ENCODE data around the gene NLRP7. TPM values are rescaled to one million over a fixed set of nuclear protein-coding genes. Genes with fewer than 3 reads are reported as not detected.
"Not testable (repeated sequence)": the region's sequence is repeated elsewhere in the genome, so short reads cannot be mapped to it uniquely, and the experiment has no call there.

NLRP7 gene
- under 1 TPM in 2 of 4 donors, not detected in 2; 0.06 to 0.09 TPM for polyA plus RNA-seq (ENCODE audit: insufficient read length in 4 of 4)

GRCh38 chr19:54947381-54947780 is at the start of gene NLRP7:
TSS of gene NLRP7 (minus strand) at chr19:54947530.
- DNase-seq (ENCODE audit: low read depth in 4 of 4, low spot score in 2 of 4), result no peak

DNA sequence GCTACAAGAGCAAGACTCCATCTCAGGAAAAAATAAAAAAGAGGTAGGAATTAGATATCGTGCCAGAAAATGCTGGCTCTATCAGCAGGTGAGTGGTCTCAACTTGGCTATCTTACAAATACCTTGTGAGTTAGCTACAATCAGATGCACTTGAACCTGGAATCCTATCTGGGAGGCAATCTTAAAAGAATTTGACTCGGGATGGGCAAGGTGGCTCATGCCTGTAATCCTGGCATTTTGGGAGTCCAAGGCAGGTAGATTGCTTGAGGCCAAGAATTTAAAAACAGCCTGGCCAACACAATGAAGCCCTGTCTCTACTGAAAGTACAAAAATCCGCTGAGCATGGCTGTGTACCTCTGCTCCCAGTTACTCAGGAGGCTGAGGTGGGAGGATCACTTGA is 48.2 kb upstream of the NLRP7 start:
- DNase-seq (ENCODE audit: low read depth in 4 of 4, low spot score in 2 of 4), result no peak

- not testable (repeated sequence) for DNase-seq (ENCODE audit: low read depth in 4 of 4, low spot score in 2 of 4)
Observed at GRCh38 chr19:54989531-54989930, 42.2 kb upstream of the NLRP7 start.

GRCh38 chr19:54982562-54982961 is 35.2 kb upstream of the NLRP7 start:
- DNase-seq (ENCODE audit: low read depth in 4 of 4, low spot score in 2 of 4), result not testable (repeated sequence)

- DNase-seq (ENCODE audit: low read depth in 4 of 4, low spot score in 2 of 4), result not testable (repeated sequence)
Observed at GRCh38 chr19:54973229-54974090, 26.1 kb upstream of the NLRP7 start.

DNA sequence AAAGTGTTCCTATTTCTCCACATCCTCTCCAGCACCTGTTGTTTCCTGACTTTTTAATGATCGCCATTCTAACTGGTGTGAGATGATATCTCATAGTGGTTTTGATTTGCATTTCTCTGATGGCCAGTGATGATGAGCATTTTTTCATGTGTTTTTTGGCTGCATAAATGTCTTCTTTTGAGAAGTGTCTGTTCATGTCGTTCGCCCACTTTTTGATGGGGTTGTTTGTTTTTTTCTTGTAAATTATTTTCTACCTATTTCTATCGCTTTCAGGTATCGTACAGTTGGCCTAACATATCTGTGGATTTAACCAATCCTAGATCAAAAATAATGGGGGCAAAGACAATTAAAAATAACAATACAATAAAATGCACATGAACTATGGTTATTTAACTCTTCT is 24.1 kb upstream of the NLRP7 start:
- DNase-seq (ENCODE audit: low read depth in 4 of 4, low spot score in 2 of 4), result not testable (repeated sequence)

- DNase-seq (ENCODE audit: low read depth in 4 of 4, low spot score in 2 of 4), result no peak
Observed at GRCh38 chr19:54969647-54970046, 22.3 kb upstream of the NLRP7 start.

- DNase-seq (ENCODE audit: low read depth in 4 of 4, low spot score in 2 of 4), result no peak
Observed at GRCh38 chr19:54967611-54968010, 20.3 kb upstream of the NLRP7 start.

DNA sequence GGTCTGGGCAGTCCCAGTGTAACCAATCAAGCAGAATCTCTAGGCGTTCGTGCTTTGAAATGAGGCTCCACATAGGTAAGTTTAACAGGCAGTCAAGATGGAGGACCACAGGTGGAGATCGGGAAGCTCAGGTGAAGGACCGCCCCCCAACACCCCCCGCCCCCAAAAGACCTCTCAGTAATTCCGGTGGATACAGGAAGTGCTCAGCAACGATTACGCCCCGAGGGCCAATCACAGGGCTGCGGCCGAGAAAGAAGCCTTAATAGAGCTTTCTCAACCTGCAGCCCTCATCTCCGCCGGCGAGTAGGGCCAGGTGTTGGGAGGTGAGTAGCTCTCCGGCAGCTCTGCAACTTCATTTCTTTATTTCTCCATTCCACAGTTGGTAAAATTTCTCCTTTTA is 17.7 kb upstream of the NLRP7 start:
- not testable (repeated sequence) for DNase-seq (ENCODE audit: low read depth in 4 of 4, low spot score in 2 of 4)

DNA sequence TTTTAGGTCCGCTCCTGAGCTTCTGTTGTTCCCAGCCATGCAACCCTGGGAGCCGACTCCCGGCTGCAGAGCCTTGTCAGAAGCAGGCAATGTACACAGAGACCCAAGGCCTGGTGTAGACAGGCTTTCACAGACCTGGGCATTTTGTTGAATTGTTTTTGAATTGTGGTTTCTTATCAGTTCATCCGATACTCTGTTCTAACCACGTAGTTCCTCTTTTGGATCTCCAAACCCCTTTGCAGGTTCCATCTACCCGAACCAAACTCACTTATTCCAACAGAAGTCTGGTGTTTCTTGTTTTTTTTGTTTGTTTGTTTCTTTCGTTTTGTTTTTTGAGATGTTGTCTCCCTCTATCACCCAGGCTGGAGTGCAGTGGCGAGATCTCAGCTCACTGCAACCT is 12.5 kb upstream of the NLRP7 start:
- no peak for DNase-seq (ENCODE audit: low read depth in 4 of 4, low spot score in 2 of 4)

DNA sequence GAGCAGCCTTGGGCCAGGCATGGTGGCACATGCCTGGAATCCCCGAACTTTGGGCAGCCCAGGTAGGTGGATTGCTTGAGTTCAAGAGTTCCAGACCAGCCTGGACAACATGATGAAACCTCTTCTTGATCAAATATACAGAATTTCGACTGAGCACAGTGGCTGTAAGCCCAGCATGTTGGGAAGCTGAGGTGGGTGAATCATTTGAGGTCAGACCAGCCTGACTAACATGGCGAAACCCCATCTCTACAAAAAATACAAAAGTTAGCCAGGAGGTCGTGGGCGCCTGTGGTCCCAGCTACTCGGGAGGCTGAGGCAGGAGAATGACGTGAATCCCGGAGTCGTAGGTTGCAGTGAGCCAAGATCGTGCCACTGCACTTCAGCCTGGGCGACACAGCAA is 8.0 kb upstream of the NLRP7 start:
- no peak for DNase-seq (ENCODE audit: low read depth in 4 of 4, low spot score in 2 of 4)

GRCh38 chr19:54953345-54953713 is 6.0 kb upstream of the NLRP7 start:
- not testable (repeated sequence) for DNase-seq (ENCODE audit: low read depth in 4 of 4, low spot score in 2 of 4)

DNA sequence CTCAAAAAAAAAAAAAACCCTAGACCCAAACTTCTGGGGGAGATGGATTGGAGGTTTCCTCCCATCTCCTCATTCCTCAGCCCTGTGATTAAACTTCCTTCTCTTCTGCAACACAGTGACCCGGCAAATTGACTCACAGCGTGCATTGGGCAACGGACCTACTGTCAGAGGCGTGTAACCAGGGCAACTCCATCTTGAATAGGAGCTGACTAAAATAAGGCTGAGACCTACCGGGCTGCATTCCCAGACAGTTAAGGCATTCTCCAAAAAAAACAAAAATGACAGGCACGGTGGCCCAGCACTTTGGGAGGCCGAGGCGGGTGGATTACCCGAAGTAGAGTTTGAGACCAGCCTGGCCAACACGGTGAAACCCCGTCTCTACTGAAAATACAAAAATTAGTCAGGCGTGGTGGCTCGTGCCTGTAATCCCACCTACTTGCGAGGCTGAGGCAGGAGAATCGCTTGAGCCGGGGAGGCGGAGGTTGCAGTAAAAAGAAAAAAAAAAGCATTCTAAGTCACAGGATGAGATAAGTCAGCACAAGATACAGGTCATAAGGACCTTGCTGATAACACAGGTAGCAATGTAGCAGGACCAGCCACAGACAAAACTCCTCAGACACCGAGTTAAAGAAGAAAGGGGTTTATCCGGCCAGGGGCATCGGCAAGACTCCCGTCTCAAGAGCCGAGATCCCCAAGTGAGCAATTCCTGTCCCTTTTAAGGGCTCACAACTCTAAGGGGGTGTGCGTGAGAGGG is 5.4 kb upstream of the NLRP7 start:
- no peak for DNase-seq (ENCODE audit: low read depth in 4 of 4, low spot score in 2 of 4)

GRCh38 chr19:54950580-54950979 is 3.2 kb upstream of the NLRP7 start:
- not testable (repeated sequence) for DNase-seq (ENCODE audit: low read depth in 4 of 4, low spot score in 2 of 4)

DNA sequence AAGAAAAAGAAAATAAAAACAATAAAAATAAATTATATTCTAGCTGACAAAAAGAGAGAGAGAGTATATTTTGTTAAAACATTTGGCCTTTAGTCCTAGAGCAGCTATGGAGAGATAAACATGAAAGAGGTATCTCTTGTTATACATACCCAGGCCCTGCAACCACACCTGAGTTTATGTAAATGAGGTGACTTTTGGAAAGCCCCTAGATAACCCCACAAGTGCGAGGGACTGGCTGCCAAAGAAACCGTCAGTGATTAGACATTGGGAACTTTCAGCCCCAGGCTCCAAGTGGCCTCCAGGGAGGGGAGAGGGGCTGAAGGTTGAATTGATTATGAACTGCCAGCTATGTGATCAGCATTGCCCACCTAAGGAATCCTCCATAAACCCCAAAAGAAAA is 2.1 kb upstream of the NLRP7 start:
- DNase-seq (ENCODE audit: low read depth in 4 of 4, low spot score in 2 of 4), result no peak

- DNase-seq (ENCODE audit: low read depth in 4 of 4, low spot score in 2 of 4), result not testable (repeated sequence)
Observed at GRCh38 chr19:54943772-54944361, 3.5 kb downstream of the NLRP7 start.

GRCh38 chr19:54939538-54939937 is 7.8 kb downstream of the NLRP7 start:
- not testable (repeated sequence) for DNase-seq (ENCODE audit: low read depth in 4 of 4, low spot score in 2 of 4)

GRCh38 chr19:54938906-54939305 is 8.4 kb downstream of the NLRP7 start:
- no peak for DNase-seq (ENCODE audit: low read depth in 4 of 4, low spot score in 2 of 4)

- DNase-seq (ENCODE audit: low read depth in 4 of 4, low spot score in 2 of 4), result no peak
Observed at GRCh38 chr19:54937926-54938325, 9.4 kb downstream of the NLRP7 start.

DNA sequence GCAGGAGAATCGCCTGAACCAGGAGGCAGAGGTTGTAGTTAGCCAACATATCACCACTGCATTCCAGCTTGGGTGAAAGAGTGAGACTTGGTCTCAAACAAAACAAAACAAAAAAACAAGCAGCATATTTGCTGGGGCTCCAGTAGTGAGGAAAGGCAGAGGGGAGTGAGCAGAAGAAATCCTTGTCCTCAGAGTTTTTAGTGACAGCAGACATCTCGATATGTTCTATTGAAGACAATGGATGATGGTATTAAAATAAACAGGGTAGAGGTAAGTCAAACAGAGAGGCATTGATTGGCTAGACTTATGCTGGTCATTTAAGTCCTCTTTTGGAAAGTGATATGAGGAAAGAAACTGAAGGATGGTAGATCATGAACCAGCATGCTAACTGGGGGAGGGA is 19.0 kb downstream of the NLRP7 start:
- no peak for DNase-seq (ENCODE audit: low read depth in 4 of 4, low spot score in 2 of 4)

DNA sequence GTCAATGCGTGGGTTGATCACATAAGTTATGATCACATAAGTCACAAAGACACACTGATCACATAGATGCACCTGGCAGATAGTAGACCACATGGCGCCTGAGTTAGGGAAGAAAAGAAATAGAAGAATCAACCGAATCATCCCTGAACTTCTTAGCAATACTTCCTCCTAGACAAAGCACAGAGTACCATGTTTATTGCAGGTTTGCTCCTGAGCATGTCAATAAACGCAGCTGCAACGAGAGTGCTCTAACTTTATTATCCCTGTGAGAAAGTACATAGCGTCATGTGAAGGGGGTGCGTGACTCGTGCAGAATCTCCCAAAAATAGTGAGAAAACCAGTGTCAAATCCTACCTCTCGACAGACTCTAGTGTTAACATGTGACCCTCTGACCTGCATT is 24.1 kb downstream of the NLRP7 start:
- DNase-seq (ENCODE audit: low read depth in 4 of 4, low spot score in 2 of 4), result no peak
